DOHH2 (cell line): ENCODE measurements around the gene SETD1A.

Experiments
- H3F3A ChIP-seq: fragments of 200-600 bp; sonication (generic), shearing (Covaris generic); 2 replicates; pipeline ENCODE4 v1.6.0; 2016; ENCODE audit warnings: antibody characterized with exemption, mild to moderate bottlenecking; ENCODE audit not compliant: control insufficient read depth, insufficient read depth
- H3K27ac ChIP-seq: fragments of 200-600 bp; sonication (generic); 2 replicates; pipeline ENCODE4 v1.5.1; 2014; ENCODE audit warnings: low read depth, mild to moderate bottlenecking, low read length, moderate library complexity
- H3K27me3 ChIP-seq: fragments of 200-600 bp; sonication (generic); 2 replicates; pipeline ENCODE4 v1.6.1; 2014; ENCODE audit warnings: mild to moderate bottlenecking, low read length, mixed read lengths; ENCODE audit not compliant: control insufficient read depth
- H3K36me3 ChIP-seq: fragments of 200-600 bp; sonication (generic); 2 replicates; pipeline ENCODE4 v1.6.1; 2014; ENCODE audit warnings: mild to moderate bottlenecking, low read length, moderate library complexity, mixed read lengths; ENCODE audit not compliant: control insufficient read depth
- H3K4me1 ChIP-seq: fragments of 200-600 bp; sonication (generic); 2 replicates; pipeline ENCODE4 v1.6.1; 2014; ENCODE audit warnings: mild to moderate bottlenecking, low read length, mixed read lengths; ENCODE audit not compliant: control insufficient read depth
- H3K4me2 ChIP-seq: fragments of 200-600 bp; sonication (generic); 2 replicates; pipeline ENCODE4 v1.6.0; 2014; ENCODE audit warnings: mild to moderate bottlenecking, low read length, moderate library complexity
- H3K4me3 ChIP-seq: fragments of 200-600 bp; sonication (generic); 2 replicates; pipeline ENCODE4 v1.5.1; 2014; ENCODE audit warnings: mild to moderate bottlenecking, low read length, mixed read lengths
- H3K79me2 ChIP-seq: fragments of 200-600 bp; sonication (generic); 2 replicates; pipeline ENCODE4 v1.6.1; 2014; ENCODE audit warnings: mild to moderate bottlenecking, low read length, mixed read lengths; ENCODE audit not compliant: control insufficient read depth
- H3K9me2 ChIP-seq: fragments of 200-600 bp; sonication (generic); replicated peaks from 2 replicates; pipeline ENCODE4 v1.6.1; 2014; ENCODE audit warnings: mild to moderate bottlenecking, low read length, mixed read lengths; ENCODE audit not compliant: control insufficient read depth
- H3K9me3 ChIP-seq: fragments of 200-600 bp; sonication (generic); 2 replicates; pipeline ENCODE4 v1.6.1; 2014; ENCODE audit warnings: antibody characterized with exemption, low read length, mixed read lengths; ENCODE audit not compliant: control insufficient read depth, insufficient read depth
- H4K20me1 ChIP-seq: fragments of 200-600 bp; sonication (generic); 2 replicates; pipeline ENCODE4 v1.6.0; 2014; ENCODE audit warnings: low read depth, mild to moderate bottlenecking, antibody characterized with exemption, low read length, moderate library complexity; ENCODE audit not compliant: control insufficient read depth, insufficient read depth
- CTCF ChIP-seq: fragments of 200-600 bp; sonication (generic); IDR thresholded peaks from one replicate; pipeline ENCODE4 v1.5.1; 2014; ENCODE audit warnings: antibody characterized with exemption, mild to moderate bottlenecking, low read depth, low read length; ENCODE audit not compliant: poor library complexity, severe bottlenecking
- EZH2phosphoT487 ChIP-seq: fragments of 200-600 bp; sonication (generic); IDR thresholded peaks from 2 replicates; pipeline ENCODE4 v1.6.1; 2017; ENCODE audit warnings: borderline replicate concordance, mild to moderate bottlenecking, antibody characterized with exemption, low read length, moderate library complexity, mixed read lengths

Gene SETD1A

GRCh38 chr16:30930160-30930571, 27.4 kb upstream of the SETD1A start:
- no peaks in the 10 kb centered on the region for H3F3A ChIP-seq
- no peak overlapping the region for H3K4me3 ChIP-seq
- TF ChIP-seq EZH2phosphoT487 (no peak), CTCF (no peak)
- peaks cover 49% of the 10 kb centered on the region for H3K36me3 ChIP-seq
- H3K4me2 ChIP-seq, result no peak overlapping the region
- peaks cover 2% of the 10 kb centered on the region for H3K79me2 ChIP-seq
- no peak overlapping the region for H3K27ac ChIP-seq
- peaks cover 17% of the 10 kb centered on the region for H3K4me1 ChIP-seq
- H3K9me2 ChIP-seq, result no peaks in the 10 kb centered on the region
- H4K20me1 ChIP-seq, result no peaks in the 10 kb centered on the region
- H3K27me3 ChIP-seq, result no peaks in the 10 kb centered on the region
- H3K9me3 ChIP-seq, result no peaks in the 10 kb centered on the region

GRCh38 chr16:30931068-30931650, 26.4 kb upstream of the SETD1A start:
- Histone ChIP-seq H3K4me3 (no peak overlapping the region), H3K4me2 (no peak overlapping the region), H3K9me2 (no peaks in the 10 kb centered on the region), H3K4me1 (peaks cover 11% of the 10 kb centered on the region), H3K79me2 (no peaks in the 10 kb centered on the region), H3F3A (no peaks in the 10 kb centered on the region), H3K27me3 (no peaks in the 10 kb centered on the region), H4K20me1 (no peaks in the 10 kb centered on the region), H3K9me3 (no peaks in the 10 kb centered on the region), H3K36me3 (peaks cover 52% of the 10 kb centered on the region), H3K27ac (no peak overlapping the region)
- no peak for TF ChIP-seq CTCF
- no peak for TF ChIP-seq EZH2phosphoT487

GRCh38 chr16:30934827-30935557, 22.6 kb upstream of the SETD1A start:
- no peak overlapping the region for H3K27ac ChIP-seq
- H3K4me2 ChIP-seq, result no peak overlapping the region
- H3K9me3 ChIP-seq, result no peaks in the 10 kb centered on the region
- no peaks in the 10 kb centered on the region for H4K20me1 ChIP-seq
- no peaks in the 10 kb centered on the region for H3K27me3 ChIP-seq
- no peaks in the 10 kb centered on the region for H3K79me2 ChIP-seq
- H3K4me3 ChIP-seq, result no peak overlapping the region
- peaks cover 8% of the 10 kb centered on the region for H3K4me1 ChIP-seq
- TF ChIP-seq EZH2phosphoT487, result no peak
- peak; percentile 83 for TF ChIP-seq CTCF
- peaks cover 36% of the 10 kb centered on the region for H3K36me3 ChIP-seq
- no peaks in the 10 kb centered on the region for H3K9me2 ChIP-seq
- H3F3A ChIP-seq, result no peaks in the 10 kb centered on the region
